Superior temporal gyrus (tissue), 1 donor: ENCODE results near the gene TEX9.
"Not testable (repeated sequence)": the region's sequence is repeated elsewhere in the genome, so short reads cannot be mapped to it uniquely, and the experiment has no call there.

Experiments used
- DNase-seq: peaks from one replicate; pipeline ENCODE4 v3.0.0-alpha.2; 2016; ENCODE audit errors: extremely low spot score

TEX9 gene

GRCh38 chr15:56366211-56366610, 985 bp downstream of the TEX9 start:
- no peak for DNase-seq

GRCh38 chr15:56367156-56367555, 1.9 kb downstream of the TEX9 start:
- peak; percentile 10 for DNase-seq

- no peak for DNase-seq
Observed at GRCh38 chr15:56369234-56369633, 4.0 kb downstream of the TEX9 start.

- no peak for DNase-seq
Observed at GRCh38 chr15:56371495-56372147, 6.4 kb downstream of the TEX9 start.

- DNase-seq = not testable (repeated sequence)
Observed at GRCh38 chr15:56374693-56375092, 9.5 kb downstream of the TEX9 start.

- not testable (repeated sequence) for DNase-seq
Observed at GRCh38 chr15:56377822-56378221, 12.6 kb downstream of the TEX9 start.

GRCh38 chr15:56383010-56383409, 17.8 kb downstream of the TEX9 start:
- DNase-seq = no peak

- DNase-seq = no peak
Observed at GRCh38 chr15:56385908-56386307, 20.7 kb downstream of the TEX9 start.

- no peak for DNase-seq
Observed at GRCh38 chr15:56390739-56391267, 25.6 kb downstream of the TEX9 start.

GRCh38 chr15:56393277-56393676, 28.1 kb downstream of the TEX9 start:
- no peak for DNase-seq

- no peak for DNase-seq
Observed at GRCh38 chr15:56394909-56395308, 29.7 kb downstream of the TEX9 start.

GRCh38 chr15:56397325-56397724, 32.1 kb downstream of the TEX9 start:
- DNase-seq = not testable (repeated sequence)

GRCh38 chr15:56399209-56399608, 34.0 kb downstream of the TEX9 start:
- DNase-seq = not testable (repeated sequence)

- peak; percentile 25 for DNase-seq
Observed at GRCh38 chr15:56410721-56411120, 45.5 kb downstream of the TEX9 start.

GRCh38 chr15:56411122-56411749, 46.0 kb downstream of the TEX9 start:
- DNase-seq = no peak

GRCh38 chr15:56413114-56413733, 48.0 kb downstream of the TEX9 start:
- DNase-seq = not testable (repeated sequence)

- no peak for DNase-seq
Observed at GRCh38 chr15:56425276-56425675, 60.0 kb downstream of the TEX9 start.

GRCh38 chr15:56425976-56426375, 60.8 kb downstream of the TEX9 start:
- DNase-seq = no peak

GRCh38 chr15:56428821-56429458, 63.7 kb downstream of the TEX9 start:
- DNase-seq = peak; percentile 76

- no peak for DNase-seq
Observed at GRCh38 chr15:56432304-56432703, 67.1 kb downstream of the TEX9 start.

GRCh38 chr15:56440214-56440770, 75.1 kb downstream of the TEX9 start:
- no peak for DNase-seq

GRCh38 chr15:56442354-56442753, 77.1 kb downstream of the TEX9 start:
- DNase-seq = no peak
